Measurements from ENCODE around the gene MDP1.

Gene MDP1

DNA sequence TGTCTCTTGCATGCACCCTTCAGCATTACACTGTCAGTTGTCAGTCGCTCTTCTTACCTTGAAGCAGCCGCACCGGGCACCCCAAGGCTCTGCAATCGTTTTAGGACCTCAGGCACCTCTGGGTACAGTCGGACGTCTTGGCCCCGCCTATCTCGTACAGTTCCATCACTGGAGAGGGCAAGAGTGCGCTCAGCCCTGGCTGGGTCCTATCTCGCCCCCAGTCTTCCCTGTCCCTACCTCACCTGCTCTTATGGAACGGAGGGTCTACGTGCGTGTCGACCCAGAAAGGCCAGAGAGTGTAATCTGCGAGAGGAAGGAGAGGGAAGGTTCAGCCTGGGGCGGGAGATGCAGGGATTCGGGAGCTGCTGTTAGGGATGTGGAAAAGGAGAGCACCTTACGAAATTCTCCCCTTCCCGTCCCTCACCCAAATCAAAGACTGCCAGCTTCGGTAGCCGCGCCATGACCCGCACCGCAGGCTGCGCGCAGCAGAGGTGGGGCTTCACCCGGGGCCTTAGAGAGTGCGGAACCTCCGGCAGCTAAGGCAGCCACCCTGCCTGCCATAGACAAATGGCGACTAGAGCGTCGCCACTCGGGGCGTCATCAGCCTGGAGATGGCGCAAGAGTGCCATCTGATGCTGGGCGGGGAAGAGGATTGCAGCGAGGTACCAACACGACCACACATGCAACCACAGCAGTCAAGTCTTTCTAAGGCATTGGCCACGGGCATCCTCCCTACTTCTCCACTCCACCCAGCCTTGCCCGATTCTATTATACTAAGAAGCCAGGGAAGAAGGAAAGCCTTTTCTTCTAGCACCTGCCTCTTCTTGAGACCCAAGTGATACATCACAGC lies at the start of gene MDP1:
MDP1 (minus strand) TSS at position 572 of the 850 bp plus-strand sequence; CDS start at position 461, 111 bp downstream.
- peak; percentile 77 for DNase-seq (ENCODE audit: low read depth)

DNA sequence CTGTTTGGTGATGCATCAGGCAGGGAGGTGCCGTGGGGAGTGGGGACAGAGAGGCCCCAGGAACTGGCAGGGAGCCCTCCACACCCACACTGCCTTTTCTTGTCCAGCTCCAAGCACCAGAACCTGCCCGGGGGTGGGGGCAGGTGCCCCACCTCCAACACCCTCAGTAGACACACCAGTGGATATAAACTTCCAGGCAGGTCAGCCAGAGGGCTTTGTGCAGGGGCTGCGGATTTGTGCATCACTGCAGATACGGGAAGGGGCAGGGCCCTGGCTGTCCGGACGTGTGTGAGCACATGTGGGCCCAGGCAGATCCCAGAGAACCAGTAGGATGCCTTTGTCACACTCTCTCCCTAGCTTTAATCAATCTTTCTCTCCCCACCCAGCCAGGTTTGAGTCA lies 48.4 kb upstream of the MDP1 start:
- no peak for DNase-seq (ENCODE audit: low read depth)

DNA sequence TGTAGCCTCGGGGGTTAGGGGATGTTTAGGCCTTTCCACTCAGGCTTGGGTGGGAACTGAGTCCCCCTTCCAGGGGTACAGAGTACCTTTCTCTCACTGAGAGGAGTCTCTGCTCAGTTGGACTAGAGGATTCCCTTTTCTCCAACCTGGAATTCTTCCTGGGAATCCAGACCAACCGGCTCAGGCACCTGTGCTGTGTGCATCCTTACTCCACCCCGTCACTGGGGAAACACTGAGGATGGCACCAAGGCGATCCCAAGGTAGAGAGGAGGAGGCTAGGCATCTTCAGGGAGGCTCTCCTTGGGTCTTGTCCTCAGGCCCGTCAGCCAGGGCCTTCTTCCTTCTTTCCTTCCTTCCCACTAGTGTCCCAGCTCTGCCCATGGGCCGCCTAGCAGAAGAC lies 48.0 kb upstream of the MDP1 start:
- DNase-seq (ENCODE audit: low read depth): no peak

DNA sequence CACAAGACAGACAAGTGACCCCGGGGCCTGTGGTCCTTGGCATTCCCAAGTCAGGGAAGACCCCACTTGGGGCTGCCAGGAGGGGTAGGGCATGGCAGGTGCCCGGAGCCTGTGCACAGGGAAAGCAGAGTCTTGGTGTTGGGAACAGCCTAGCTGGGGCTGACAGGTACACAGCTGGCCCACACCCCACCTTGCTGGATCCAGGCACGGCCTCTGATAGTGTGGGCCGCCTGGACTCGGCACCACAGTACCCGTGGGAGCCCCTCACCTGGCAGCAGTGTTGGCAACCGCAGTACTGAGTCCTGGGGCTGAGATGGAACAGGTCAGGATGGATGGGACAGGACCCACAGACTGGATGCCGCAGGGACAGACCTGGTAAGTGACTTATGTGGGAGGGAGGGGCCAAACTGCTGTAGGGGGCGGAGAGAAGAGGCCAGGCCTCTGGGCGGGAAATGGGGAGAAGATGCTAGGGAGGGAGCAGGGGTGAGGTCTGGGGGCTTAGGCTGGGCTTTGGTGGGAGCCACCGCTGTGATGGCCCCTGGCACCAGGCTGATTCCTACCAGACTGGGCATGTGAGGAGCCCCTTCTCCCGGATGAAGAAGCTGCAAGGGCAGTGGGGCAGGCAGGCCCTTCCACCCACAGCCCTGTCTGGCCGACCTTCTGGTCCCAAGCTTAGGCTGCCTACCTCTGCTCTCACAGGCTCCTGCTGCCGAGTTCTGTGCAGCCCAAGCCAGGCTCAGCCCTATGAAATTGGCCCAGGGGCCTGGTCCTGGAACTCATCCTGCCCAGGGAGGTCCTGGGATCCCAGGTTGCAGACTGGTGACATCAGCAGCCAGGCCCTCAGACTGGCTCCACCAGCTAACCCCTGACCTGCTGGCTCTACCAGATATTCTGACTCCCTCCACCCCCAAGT lies 47.2 kb upstream of the MDP1 start, which contains the start of gene TGM1:
TGM1 (minus strand) TSS at position 357 of the 913 bp plus-strand sequence. CDS start 825 bp downstream, outside the sequence.
- no peak for DNase-seq (ENCODE audit: low read depth)

DNA sequence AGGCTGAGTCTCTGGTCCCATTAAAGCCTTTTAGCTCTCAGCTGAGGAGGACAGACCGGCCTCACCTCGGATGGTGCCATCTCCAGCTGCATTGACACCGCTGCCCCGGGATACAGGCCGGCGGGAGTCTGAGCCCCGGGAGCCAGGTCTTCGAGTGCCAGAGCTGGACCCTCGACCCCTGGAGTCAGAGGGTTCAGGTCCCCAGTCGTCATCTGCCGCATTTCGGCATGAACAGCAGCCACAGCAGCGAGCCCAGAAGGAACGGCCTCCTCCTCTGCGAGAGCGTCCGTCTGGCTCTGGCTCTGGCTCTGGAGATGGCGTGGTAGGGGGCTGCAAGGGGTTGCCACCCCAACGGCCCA lies 46.1 kb upstream of the MDP1 start:
- DNase-seq (ENCODE audit: low read depth): no peak

DNA sequence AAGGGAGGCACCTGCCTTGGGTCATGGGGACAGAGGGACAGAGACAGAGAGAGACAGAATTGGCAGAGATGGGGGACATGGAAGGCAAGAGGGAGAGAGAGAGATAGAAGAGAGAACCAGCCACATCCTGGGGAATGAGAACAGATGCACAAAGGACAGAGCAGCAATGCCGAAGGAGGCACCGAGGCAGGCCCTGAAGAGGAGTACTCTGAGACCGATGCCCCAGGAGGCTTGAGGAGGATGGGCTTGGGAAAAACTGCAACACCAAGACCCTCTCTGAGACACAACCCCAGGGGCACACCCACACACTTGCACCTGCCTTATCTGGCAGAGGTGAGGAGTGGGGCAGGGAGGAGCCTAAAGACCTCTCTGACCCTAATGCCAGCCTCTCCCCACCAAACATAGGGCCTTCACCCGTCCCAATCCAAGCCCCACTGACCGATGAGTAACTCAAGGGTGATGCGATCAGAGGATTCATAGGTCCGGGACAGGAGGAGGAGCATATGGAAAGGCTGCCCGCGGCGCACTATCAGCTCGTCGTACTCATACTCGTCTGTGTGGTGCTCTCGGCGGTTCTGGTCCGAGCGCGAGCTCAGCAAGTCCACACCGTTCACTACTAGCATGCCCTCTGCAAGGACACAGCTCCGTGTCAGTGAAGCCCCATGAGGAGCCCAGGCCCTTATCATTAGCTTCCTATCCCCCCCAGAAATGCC lies 45.5 kb upstream of the MDP1 start:
- DNase-seq (ENCODE audit: low read depth): no peak

DNA sequence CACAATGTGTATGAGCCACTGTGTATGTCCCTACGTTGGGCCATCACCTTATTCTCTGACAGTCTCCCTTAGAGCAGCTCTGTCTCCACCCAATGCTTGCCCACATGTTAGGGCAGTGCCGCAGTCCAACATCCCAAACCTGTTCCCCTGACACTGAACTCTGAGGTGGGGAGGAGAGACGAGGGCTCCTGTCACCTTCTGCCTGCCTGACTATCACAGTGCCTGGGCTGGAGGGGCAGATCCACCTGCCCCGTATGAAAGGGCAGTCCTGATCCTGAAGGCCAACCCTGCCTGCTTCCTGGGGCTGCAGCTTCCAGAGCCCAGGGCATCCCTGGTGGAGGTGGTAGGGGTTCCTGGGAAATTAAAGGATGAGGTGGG lies 44.9 kb upstream of the MDP1 start:
- no peak for DNase-seq (ENCODE audit: low read depth)

DNA sequence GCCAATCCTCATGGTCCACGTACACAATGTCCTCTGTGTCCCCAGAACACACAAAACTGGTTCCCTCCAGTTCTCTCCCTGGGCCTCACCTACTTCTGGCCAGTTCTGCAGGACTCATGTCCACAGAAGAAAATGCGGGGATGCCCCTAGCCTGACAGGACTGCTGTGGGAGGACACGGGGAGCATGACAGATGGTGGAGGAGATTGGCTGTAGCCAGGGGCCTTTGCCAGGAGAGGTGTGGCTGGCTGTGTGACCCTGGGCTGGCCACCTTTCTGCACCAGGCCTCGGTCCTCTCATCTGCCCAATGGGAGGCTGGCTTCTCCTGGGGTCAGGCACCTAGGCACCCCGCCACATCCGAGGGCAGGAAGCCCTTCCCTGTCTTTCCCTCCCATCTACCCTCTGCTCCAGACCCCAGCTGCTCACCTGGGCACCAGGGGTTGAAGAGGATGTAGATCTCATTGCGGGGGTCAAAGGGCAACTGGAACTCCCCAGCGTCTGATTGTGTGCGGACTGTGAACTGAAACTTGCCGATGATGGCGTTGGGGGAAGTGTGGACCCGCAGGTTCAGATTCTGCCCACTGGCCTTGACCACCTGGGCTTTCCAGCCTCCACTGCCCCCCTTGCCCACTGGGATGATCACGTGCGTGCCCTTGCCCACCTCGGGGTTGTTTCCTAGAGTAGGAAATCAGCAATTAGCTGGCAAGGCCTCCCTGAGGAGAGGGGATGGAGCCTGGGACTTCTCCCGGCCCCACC lies 44.3 kb upstream of the MDP1 start:
- no peak for DNase-seq (ENCODE audit: low read depth)

DNA sequence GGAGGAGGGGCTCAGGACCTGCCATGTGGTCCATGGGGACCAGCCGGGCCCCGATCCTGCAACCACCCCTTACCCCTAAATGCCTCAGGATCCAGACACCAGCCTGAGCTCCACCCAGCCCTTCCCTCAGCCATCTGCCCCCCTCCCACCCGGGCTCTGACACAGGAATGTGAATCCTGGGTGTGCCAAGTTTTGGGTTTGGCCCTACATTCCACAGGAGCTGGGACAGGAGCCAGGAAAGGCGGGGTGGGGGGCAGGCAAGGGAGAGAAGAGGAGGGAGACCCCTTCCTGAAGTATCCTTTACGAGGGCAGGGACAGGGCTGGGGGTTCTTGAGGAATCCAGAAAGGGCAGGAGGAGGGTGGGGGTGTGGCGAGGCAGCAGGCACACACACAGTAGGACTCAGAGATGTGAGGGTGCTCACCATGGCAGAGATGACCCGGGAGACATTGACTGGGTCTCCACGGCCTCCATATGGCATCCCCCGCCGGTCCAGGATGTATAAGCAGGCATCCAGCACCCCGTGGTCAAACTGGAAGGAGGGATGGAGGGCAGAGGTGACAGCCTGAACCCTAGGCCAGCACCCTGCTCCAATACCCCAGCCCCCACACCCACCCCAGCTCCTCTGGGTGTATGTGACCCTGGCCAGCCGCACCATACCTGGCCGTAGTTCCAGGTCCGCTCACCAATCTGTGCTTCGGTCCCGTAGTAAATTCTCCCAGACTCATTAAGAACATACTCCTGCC lies 43.6 kb upstream of the MDP1 start:
- no peak for DNase-seq (ENCODE audit: low read depth)

DNA sequence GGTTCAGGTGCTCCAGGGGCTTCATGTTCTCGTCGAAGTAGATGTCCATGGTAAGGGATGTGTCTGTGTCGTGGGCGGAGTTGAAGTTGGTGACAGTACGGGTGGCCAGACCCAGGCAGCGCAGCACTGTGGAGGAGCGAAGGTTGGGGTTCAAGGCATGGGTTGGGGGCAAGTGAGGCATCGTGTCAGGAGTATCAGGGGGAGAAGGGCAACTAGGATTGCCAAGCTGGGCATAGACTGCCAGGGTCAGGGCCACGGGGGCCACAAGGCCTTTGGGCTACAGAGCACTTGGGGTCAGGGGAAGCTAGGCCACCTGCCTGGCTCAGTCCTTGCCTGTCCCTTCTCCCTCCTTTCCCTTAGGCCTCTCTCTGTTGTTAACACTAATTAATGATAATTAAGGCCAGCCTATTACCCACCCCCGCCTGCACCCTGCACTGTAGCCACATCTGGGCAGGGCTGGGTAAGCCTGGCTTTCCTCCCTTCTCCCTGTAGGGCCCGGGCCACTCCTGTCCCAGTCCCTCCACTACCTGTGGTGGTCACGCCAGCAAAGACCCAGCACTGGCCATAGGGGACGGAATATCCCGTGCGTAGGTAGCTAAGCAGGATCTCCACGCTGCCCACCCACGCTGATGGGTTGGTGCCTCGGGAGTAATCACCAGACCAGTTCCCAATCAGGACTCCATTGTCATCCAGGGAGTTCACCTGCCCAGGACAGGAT lies 42.8 kb upstream of the MDP1 start:
- no peak for DNase-seq (ENCODE audit: low read depth)

DNA sequence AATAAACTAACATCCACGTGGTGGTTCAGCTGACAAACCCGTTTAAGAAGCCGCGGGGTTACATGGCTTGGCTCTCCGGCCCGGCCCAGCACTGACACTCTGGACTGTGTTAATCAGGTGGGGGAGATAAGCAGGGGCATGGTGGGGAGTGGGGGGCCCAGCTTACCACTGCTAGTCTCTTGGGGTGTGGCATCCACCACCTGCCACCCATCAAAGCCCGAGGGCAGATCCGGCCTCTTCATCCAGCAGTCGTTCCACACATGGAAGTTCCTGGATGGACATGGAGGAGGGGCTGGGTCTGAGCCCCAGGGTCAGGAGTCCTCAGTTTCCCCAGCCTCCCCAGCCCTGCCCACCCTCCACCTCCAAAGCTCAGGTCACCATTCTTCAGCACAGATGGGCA lies 42.3 kb upstream of the MDP1 start:
- no peak for DNase-seq (ENCODE audit: low read depth)

DNA sequence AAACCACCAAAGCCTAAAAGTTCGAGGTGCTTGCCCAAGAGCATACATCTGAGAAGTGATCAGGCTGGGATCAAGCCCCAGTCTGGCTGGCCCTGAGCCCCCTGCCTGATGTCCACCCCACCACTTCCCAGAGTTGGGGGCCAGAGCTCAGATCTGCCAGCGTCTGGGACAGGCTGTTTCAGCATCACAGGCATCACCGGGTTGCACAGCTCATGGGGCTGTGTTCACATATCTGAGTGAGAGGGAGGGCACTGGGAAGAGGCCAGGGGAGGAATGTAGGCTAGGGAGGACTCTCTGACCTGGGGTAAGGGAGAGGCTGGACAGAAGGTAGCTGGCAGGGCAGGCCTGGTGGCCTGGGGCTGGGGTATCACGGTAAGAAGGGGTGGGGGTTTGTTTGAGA lies 41.1 kb upstream of the MDP1 start:
- no peak for DNase-seq (ENCODE audit: low read depth)

DNA sequence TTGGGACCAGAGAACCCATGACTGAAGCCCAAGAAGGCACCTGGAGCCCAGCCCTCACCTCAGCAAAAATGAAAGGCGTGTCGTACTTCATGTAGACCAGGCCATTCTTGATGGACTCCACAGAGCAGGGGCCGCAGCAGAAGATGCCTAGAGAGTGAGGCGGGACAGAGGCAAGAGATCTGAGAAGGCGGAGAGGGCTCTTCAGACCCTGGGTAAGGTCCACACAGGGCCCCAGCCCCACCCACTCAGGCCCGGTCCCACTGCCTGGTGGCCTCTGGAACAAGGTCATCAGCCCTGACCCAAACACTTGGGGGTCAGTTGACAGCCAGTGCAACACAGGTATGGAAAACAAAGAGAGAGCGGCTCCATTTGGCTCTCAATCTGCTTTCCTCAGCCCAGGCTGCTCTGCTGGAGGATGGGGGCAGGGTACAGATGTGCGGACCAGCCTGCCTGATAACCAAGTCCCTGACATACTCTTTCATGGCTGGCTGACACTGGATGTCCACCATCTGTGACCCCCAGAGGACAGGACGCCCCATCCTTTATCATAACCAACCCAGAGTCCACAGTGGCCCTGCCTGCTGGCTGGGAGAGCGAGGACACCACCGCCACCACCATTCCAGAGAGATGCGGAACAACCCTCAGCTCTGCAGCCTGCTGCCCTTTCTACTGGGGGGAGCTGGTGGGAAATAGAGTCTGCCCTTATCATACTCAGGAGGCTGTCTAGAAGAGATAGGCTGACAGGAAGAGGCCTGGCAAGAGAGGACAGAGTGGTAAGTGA lies 40.3 kb upstream of the MDP1 start:
- no peak for DNase-seq (ENCODE audit: low read depth)

DNA sequence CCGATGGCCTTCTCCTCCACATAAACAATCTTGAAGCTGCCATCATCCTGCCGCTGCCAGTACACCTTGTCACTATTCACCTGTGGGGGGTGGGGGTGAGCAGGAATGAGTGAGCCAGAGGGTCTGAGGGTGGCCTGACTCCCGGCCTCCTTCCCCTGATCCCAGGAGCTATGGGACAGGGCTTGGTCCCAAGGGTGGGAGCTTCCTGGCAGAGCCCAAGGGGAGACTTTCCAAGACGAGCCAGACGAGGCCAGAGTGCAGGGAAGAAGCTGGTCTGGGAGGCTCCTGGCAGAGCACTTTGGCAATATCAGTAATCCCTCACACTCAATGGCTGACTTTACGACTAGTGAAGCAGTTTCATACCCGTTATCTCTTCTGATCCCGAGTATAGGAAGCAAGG lies 39.6 kb upstream of the MDP1 start:
- no peak for DNase-seq (ENCODE audit: low read depth)

DNA sequence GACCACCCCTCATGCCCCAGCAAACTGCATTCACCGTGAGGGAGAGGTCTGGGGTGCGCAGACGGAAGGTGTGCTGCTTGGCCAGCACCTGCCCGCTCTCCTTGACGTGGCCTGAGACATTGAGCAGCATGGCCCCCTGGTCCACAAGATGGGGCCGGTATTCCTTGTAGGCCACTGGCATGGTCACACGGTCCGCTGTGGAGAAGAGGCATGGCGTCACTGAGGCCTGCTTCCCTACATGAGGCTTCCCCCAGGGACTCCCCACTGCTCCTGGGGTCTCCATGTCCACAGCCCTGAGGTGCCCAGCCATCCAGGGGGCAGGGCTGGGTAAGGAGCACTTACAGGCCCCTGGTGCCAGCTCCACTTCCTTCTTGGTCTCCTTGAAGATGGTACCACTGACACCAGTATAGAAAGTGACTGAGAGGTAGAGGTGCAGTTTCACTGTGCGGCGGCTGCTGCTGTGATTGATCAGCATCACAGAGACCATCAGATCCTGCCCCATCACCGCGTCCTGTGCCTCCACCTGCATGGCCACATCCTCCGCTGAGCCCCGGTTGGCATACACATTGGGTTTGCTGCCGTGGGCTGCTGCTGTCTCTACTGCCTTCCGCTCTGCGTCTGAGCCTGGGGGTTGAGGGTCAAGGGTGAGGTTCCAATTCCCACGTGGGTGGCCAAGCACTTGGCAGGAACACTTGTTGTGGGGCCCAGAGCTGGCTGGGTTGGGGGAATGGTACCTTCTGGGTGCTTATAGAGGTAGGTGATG lies 38.9 kb upstream of the MDP1 start:
- DNase-seq (ENCODE audit: low read depth): no peak

DNA sequence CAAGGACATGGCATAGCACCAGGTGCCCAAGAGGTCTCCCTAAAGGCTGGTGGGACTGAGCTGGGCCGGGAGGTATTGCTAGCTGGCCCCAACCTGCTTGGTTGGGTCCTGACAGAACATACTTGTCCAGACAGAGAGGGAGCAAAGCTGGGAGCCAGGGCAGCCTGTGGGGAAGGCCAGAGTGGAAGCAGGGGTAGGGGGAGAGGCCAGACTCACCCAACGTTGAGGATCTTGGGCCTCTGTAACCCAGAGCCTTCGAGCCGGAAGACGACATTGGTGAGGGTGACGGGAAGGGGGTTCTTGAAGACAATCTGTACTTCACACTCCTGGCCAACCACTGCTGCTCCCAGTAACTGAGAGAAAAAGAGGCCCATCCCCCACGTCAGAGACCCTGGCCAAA lies 38.1 kb upstream of the MDP1 start:
- DNase-seq (ENCODE audit: low read depth): no peak

DNA sequence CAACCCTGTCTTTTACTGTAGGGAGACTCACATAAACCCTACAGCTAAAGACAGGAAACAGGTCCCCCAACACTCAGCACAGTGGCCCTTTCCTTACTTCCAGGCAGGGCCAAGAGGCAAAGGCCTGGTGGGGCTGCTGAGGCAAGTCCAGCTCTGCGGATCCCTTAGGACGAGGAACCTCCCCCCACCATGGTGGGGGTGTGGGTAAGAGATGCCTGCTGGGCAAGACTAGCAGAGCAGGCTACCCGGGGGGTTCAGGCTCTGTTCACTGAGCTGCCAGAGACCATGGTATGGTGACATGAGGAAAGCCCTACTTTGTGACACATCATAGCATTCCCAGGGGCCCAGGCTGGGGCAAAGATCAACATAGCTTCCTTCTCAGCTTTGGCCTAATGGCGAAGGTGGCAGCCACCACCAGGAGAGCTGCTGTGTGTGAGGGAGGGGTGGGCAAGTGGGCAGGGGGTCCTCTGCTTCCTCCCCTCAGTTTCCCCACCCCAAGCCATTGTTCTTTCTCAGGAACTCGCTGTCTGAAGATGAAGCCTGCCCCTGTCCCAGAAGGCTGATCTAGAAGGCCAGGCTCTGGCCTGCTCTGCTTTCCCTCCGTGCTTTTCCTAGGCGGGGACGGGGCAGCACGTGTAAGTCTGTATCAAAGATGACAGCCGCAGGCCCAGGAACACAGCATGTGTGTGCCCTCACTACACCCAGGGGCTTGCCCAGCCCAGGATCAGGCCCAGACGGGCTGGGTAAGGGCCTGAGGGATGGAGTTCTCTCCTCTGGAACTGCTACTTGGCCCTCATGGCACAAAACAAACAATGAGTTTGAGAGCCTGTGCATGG lies 36.6 kb upstream of the MDP1 start:
- DNase-seq (ENCODE audit: low read depth): no peak

DNA sequence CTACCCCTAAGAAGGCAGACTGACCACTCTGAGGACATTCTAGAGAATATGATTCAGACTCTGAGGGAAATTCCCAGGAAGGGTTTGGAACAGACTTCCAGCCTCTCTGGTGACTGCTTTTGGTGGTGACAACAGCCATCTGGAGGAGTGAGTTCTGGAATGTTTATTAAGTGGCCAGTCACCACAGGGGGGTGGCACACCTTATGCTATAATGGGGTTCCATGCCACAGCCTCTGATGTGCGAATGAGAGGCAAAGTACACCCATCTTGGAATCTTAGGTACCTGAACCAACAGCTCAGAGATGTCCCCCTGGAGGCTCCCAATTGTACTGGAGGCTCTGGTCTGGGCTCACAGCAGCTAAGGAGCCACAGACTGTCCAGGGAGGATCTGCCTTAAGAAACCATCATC lies 36.0 kb upstream of the MDP1 start:
- DNase-seq (ENCODE audit: low read depth): no peak
